ENCODE results near the gene OCSTAMP. TPM values are rescaled to one million over a fixed set of nuclear protein-coding genes. Genes with fewer than 3 reads are reported as not detected.

OCSTAMP gene
- total and polyA plus RNA-seq, 2 donors (not counting 3 experiments of a cell fraction or from before 2014, with no cell fraction given), result not detected

- ChIA-PET CTCF (no interaction called here), POLR2A (no interaction called here)
- Histone ChIP-seq H3K36me3 (ENCODE audit: control insufficient read depth in 2 of 2, extremely low read depth in 1 of 2, insufficient read depth in 2 of 2, low read length in 2 of 2) (no peaks in the 10 kb centered on the region), H3K9me1 (replicated peaks; ENCODE audit: control insufficient read depth, extremely low read depth, insufficient read depth, low read length) (no peaks in the 10 kb centered on the region), H4K20me1 (replicated peaks; ENCODE audit: control insufficient read depth, extremely low read depth, insufficient read depth, low read length) (no peaks in the 10 kb centered on the region), H3K27ac (ENCODE audit: insufficient read depth, low read depth, low read length) (no peak overlapping the region), H3K4me1 (ENCODE audit: control insufficient read depth, extremely low read depth, insufficient read depth, low read length) (no peaks in the 10 kb centered on the region), H3K4me3 (replicated peaks in 1 of 3; ENCODE audit: insufficient read depth in 1 of 3, low read depth in 1 of 3, low read length in 3 of 3) (no peak overlapping the region), H3K9ac (replicated peaks; ENCODE audit: extremely low read depth, insufficient read depth, low read length) (no peak overlapping the region), H3K27me3 (ENCODE audit: control insufficient read depth in 2 of 2, insufficient read depth in 2 of 2, low read length in 2 of 2) (no peaks in the 10 kb centered on the region), H2AFZ (ENCODE audit: low read depth, low read length) (no peak overlapping the region), H3K9me3 (replicated peaks; ENCODE audit: control insufficient read depth, insufficient read depth, low read length) (no peaks in the 10 kb centered on the region), H3K79me2 (ENCODE audit: control insufficient read depth, insufficient read depth, low read length) (no peaks in the 10 kb centered on the region), H3K4me2 (ENCODE audit: insufficient read depth, low read length) (no peak overlapping the region)
- no peak for TF ChIP-seq EZH2 (IDR thresholded peaks at IDR 0.05; ENCODE audit: borderline replicate concordance, low read depth, low read length, severe bottlenecking)
- TF ChIP-seq JUN (IDR thresholded peaks at IDR 0.05; ENCODE audit: borderline replicate concordance, insufficient read depth, insufficient read length, low read depth), result no peak
- no peak for TF ChIP-seq FOS (IDR thresholded peaks at IDR 0.05; ENCODE audit: borderline replicate concordance, insufficient read depth, low read length)
- TF ChIP-seq CTCF (IDR thresholded peaks at IDR 0.05; ENCODE audit: extremely low read depth in 1 of 2, insufficient read depth in 1 of 2, low read depth in 1 of 2, low read length in 2 of 2), result peak in 1 of 2 donors; percentile 9
- no peak for TF ChIP-seq POLR2A (IDR thresholded peaks at IDR 0.05; ENCODE audit: low read depth, low read length)
- no peak for TF ChIP-seq POLR2AphosphoS5 (IDR thresholded peaks at IDR 0.05; ENCODE audit: insufficient read depth, low read depth, low read length)
- TF ChIP-seq GATA2 (IDR thresholded peaks at IDR 0.05; ENCODE audit: insufficient read depth, insufficient read length, low read depth, low read length), result no peak
- no peak for TF ChIP-seq MYC (IDR thresholded peaks at IDR 0.05; ENCODE audit: low read depth, low read length)
- dilution Hi-C loops (cut with MboI; ENCODE audit: extremely low pct_ligation_motif_present, low sequenced_read_pairs), result no loop called here
- BruUV-seq (replicated peaks), result no TSS peak
- DNase-seq (ENCODE audit: low read depth, low spot score), result no peak
- FAIRE-seq, result no peak
- intact Hi-C loops (cut with micrococcal nuclease), result no loop called here
Observed at GRCh38 chr20:46592580-46593362, 42.3 kb upstream of the OCSTAMP start.

All from endothelial cell of umbilical vein (primary cell).